GM12801 (cell line): Measurements from ENCODE around the gene COL9A3.

ENCODE experiments used
- TF ChIP-seq, protein P1 (sequence below): IDR thresholded peaks from one replicate; pipeline ENCODE4 v1.5.1; 2011; ENCODE audit warnings: control low read depth; ENCODE audit not compliant: insufficient read length; ENCODE audit errors: extremely low read depth

COL9A3 gene

DNA sequence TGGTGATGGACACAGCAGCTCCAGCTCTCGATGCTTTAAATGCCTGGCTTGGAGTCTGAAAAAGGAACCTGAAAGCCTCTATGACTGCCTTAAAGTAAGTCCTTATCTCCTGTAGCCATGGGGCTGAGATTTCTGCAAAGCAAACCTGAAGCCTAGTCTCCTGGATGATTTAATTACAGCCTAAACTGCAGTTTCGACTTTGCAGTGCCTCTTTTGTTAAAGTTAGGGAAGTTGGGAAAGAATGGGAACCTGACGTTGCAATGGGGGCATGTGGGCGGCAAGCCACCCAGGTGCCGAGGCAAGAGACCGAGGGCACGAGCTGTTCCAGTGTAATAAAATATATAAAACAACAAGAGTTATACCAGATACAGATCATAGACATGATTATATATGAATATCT lies 56.4 kb downstream of the COL9A3 start:
- TF ChIP-seq, protein P1, sequence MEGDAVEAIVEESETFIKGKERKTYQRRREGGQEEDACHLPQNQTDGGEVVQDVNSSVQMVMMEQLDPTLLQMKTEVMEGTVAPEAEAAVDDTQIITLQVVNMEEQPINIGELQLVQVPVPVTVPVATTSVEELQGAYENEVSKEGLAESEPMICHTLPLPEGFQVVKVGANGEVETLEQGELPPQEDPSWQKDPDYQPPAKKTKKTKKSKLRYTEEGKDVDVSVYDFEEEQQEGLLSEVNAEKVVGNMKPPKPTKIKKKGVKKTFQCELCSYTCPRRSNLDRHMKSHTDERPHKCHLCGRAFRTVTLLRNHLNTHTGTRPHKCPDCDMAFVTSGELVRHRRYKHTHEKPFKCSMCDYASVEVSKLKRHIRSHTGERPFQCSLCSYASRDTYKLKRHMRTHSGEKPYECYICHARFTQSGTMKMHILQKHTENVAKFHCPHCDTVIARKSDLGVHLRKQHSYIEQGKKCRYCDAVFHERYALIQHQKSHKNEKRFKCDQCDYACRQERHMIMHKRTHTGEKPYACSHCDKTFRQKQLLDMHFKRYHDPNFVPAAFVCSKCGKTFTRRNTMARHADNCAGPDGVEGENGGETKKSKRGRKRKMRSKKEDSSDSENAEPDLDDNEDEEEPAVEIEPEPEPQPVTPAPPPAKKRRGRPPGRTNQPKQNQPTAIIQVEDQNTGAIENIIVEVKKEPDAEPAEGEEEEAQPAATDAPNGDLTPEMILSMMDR: no peak

DNA sequence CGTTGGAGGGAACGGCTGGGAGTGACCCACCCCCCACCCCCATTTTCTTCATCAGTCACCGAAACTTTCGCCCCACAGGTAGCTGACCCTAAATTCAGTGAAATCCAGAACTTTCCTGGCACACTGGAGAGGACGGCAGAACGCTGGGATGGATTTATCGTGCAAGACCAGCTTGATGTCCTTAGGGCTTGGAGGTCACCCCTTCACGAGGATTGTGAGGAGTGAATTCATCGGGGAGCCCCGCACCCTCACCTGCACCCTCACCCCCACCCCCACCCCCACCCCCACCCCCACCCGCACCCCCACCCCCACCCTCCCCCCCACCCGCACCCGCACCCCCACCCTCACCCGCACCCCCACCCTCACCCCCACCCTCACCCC lies 58.1 kb downstream of the COL9A3 start:
- TF ChIP-seq, protein P1: no peak

DNA sequence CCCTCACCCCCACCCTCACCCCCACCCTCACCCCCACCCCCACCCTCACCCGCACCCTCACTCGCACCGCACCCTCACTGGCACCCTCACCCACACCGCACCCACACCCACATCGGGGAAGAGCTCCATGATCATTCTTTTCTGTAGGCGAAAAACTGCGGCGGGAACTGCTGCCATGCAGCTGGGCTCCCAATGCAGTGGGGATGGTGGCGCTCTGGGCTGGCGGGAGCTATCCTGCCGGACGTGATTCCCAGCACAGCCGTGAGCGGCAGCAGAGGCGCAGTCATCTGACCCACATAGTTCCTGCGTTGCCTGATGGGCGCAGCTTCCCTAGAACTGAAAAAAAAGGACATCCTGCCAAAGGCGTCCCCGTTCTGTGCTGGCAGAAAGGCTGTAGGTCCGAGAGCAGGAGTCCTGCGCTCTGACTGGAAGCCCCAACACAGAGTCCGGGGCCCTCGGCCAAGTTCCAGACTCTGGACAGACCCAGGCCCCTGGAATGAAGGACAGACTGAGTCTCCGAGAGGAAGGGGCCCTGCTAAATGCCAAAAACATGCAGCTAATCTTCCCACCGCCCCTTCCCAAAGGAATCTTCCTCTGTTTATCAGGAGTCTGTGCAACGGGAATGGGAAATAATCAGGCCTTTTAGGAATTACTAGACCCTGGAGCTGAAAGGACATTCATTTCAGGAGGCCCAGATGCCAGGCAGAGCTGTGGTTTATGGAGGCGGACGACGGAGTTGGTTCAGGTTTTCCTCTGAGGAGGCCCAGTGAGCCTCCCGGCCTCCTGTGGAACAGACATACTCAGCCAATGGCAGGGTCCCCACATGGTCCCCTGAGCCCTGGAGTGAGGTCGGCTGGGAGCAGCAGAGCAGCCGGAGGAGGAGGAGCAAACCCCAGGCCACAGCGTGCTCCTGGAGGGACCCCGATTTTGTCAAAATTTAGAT lies 58.8 kb downstream of the COL9A3 start:
- TF ChIP-seq, protein P1: no peak

GRCh38 chr20:62876501-62876901 lies 59.7 kb downstream of the COL9A3 start:
- TF ChIP-seq, protein P1: no peak

GRCh38 chr20:62876902-62877816 lies 60.3 kb downstream of the COL9A3 start:
- TF ChIP-seq, protein P1: no peak

DNA sequence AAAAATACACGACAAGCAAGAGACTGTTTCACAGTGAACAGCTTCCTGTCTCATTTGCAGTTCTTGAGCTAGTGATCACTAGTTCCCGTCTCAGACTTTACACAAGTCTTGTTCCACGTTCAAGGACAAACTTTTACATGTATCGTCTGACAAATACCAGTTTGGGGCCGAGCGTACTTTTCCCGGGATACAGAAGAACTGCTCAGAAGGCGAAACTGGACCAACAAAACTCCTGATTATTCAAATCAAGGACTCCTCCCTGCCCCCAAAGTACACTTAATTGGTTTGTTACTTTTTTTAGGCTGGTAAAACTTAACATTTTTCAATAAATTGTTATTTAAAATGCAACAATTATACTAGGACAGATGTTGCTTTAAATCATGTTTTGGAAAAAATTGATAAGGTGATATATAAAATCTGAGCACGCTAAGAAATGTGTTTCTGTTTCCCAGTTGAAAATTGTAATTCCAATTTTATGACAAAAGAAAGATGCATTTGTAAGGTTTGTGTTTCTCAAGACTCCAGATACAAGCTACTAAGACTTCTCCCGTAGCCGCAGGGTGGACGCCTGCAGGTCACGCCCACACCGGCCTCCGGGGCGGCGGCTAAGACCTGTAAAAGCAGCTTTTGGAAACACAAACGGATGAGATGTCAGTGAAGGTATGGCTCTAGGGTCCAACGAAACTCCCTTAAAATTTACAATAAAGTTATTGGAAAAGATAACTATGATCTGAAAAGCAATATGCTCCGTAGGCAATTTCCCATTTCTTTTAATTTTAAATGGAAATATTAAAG lies 61.6 kb downstream of the COL9A3 start:
- TF ChIP-seq, protein P1: no peak
